Neuronal stem cell (in vitro differentiated cells): ENCODE data around the gene DNAH9.
A peak's percentile ranks its signal among the peaks of the same experiment; 100 is the strongest.

Source experiments
- DNase-seq: peaks from one replicate; pipeline ENCODE4 v3.0.0-alpha.2; 2013; ENCODE audit warnings: low spot score
- H2AFZ ChIP-seq: one replicate; pipeline ENCODE4 v1.6.1; 2013; ENCODE audit warnings: mild to moderate bottlenecking, low read length, inconsistent platforms
- H2AK5ac ChIP-seq: 2 replicates; pipeline ENCODE4 v1.6.1; 2013; ENCODE audit warnings: low read depth, mild to moderate bottlenecking, inconsistent platforms, low read length, moderate library complexity, mixed read lengths
- H2BK120ac ChIP-seq: 2 replicates; pipeline ENCODE4 v1.6.1; 2013; ENCODE audit warnings: low read depth, mild to moderate bottlenecking, inconsistent platforms, low read length, moderate library complexity, mixed read lengths
- H2BK12ac ChIP-seq: one replicate; pipeline ENCODE4 v1.6.1; 2013; ENCODE audit warnings: low read length, inconsistent platforms
- H2BK15ac ChIP-seq: 2 replicates; pipeline ENCODE4 v1.6.1; 2013; ENCODE audit warnings: mild to moderate bottlenecking, low read length, inconsistent platforms, mixed read lengths
- H2BK5ac ChIP-seq: one replicate; pipeline ENCODE4 v1.6.1; 2013; ENCODE audit warnings: inconsistent platforms, mild to moderate bottlenecking, low read length, moderate library complexity
- H3K14ac ChIP-seq: one replicate; pipeline ENCODE4 v1.6.1; 2013; ENCODE audit warnings: low read length, inconsistent platforms
- H3K18ac ChIP-seq: 2 replicates; pipeline ENCODE4 v1.6.1; 2013; ENCODE audit warnings: low read length, inconsistent platforms
- H3K23ac ChIP-seq: 2 replicates; pipeline ENCODE4 v1.6.1; 2013; ENCODE audit warnings: low read depth, mild to moderate bottlenecking, mixed read lengths, low read length, inconsistent platforms; ENCODE audit not compliant: poor library complexity
- H3K27ac ChIP-seq: replicated peaks from 3 replicates; pipeline ENCODE4 v1.5.1; 2013; ENCODE audit warnings: low read length, inconsistent platforms
- H3K27me3 ChIP-seq, 3 experiments: 2 replicates each; pipeline ENCODE4 v1.6.1; 2013; ENCODE audit warnings: low read length in 3 of 3, mild to moderate bottlenecking in 2 of 3, inconsistent platforms in 1 of 3, low read depth in 1 of 3, mixed read lengths in 1 of 3, moderate library complexity in 1 of 3; ENCODE audit not compliant: control insufficient read depth in 3 of 3, insufficient read depth in 3 of 3
- H3K36me3 ChIP-seq, 2 donors: replicated peaks in 1 of 2; 2 replicates each; pipeline ENCODE4 v1.6.1; 2013; ENCODE audit warnings: low read length in 2 of 2; ENCODE audit not compliant: control insufficient read depth in 2 of 2, insufficient read depth in 2 of 2
- H3K4ac ChIP-seq: 2 replicates; pipeline ENCODE4 v1.6.1; 2013; ENCODE audit warnings: inconsistent platforms, mild to moderate bottlenecking, low read length, moderate library complexity
- H3K4me1 ChIP-seq, 2 donors: 1 replicate in 1 of 2; 2 replicates in 1 of 2; pipeline ENCODE4 v1.6.1; 2013; ENCODE audit warnings: low read length in 2 of 2, low read depth in 1 of 2; ENCODE audit not compliant: control insufficient read depth in 2 of 2, insufficient read depth in 1 of 2
- H3K4me2 ChIP-seq: one replicate; pipeline ENCODE4 v1.6.1; 2013; ENCODE audit warnings: mild to moderate bottlenecking, low read length, inconsistent platforms; ENCODE audit not compliant: insufficient read depth, poor library complexity, severe bottlenecking
- H3K4me3 ChIP-seq, 2 donors: 2 replicates each; pipeline ENCODE4 v1.5.1; 2013; ENCODE audit warnings: low read length in 2 of 2, mild to moderate bottlenecking in 2 of 2, inconsistent platforms in 1 of 2, moderate library complexity in 1 of 2
- H3K79me1 ChIP-seq: one replicate; pipeline ENCODE4 v1.6.1; 2013; ENCODE audit warnings: low read depth, mild to moderate bottlenecking, inconsistent platforms, low read length, moderate library complexity
- H3K9ac ChIP-seq: one replicate; pipeline ENCODE4 v1.6.1; 2013; ENCODE audit warnings: mild to moderate bottlenecking, low read depth, low read length, inconsistent platforms; ENCODE audit not compliant: poor library complexity
- H3K9me3 ChIP-seq, 2 donors: replicated peaks in 1 of 2; 2 replicates each; pipeline versions ENCODE3 to v1.6.1; 2013; ENCODE audit warnings: low read length in 2 of 2, mild to moderate bottlenecking in 2 of 2, inconsistent platforms in 1 of 2, low read depth in 1 of 2, mixed read lengths in 1 of 2, moderate library complexity in 1 of 2; ENCODE audit not compliant: control insufficient read depth in 2 of 2, insufficient read depth in 1 of 2
- H4K8ac ChIP-seq: one replicate; pipeline ENCODE4 v1.6.1; 2013; ENCODE audit warnings: low read depth, mild to moderate bottlenecking, inconsistent platforms, low read length, moderate library complexity
- H4K91ac ChIP-seq: one replicate; pipeline ENCODE4 v1.6.1; 2013; ENCODE audit warnings: low read length, low read depth, mild to moderate bottlenecking, inconsistent platforms; ENCODE audit not compliant: poor library complexity
- WGBS, 2 donors: extraction: QIAGEN DNeasy Blood & Tissue Kit; methylation state at CpG; one replicate each; pipeline ENCODE4 v1.1.7; 2013; ENCODE audit warnings: missing lambda C conversion rate in 2 of 2, mixed read lengths in 1 of 2; ENCODE audit not compliant: insufficient read length in 2 of 2, insufficient replicate concordance in 1 of 2; ENCODE audit errors: extremely low coverage in 2 of 2; 5-methylcytosine and 5-hydroxymethylcytosine counted together

DNAH9 gene

GRCh38 chr17:11997147-11997971 lies 399.1 kb downstream of the DNAH9 start, which contains the start of gene ZNF18:
Gene ZNF18, minus strand, starts transcription at chr17:11997475. Its CDS starts 4,646 bp downstream, at chr17:11992829.
- Histone ChIP-seq H3K23ac (peak within 1 kb of the TSS; percentile 99), H3K14ac (peak within 1 kb of the TSS; percentile 90), H3K4me2 (peak within 1 kb of the TSS; percentile 93), H2BK12ac (no peak within 1 kb of the TSS), H2AFZ (peak within 1 kb of the TSS; percentile 97), H3K27ac (peak within 1 kb of the TSS; percentile 80), H2BK5ac (peak within 1 kb of the TSS; percentile 77), H2BK15ac (peak within 1 kb of the TSS; percentile 38), H3K4me1 (peaks cover 0 to 5% of the 10 kb centered on the region in 2 donors), H3K4ac (peak within 1 kb of the TSS; percentile 67), H4K91ac (no peak within 1 kb of the TSS), H3K4me3 (peak within 1 kb of the TSS; percentile 82 to 95), H4K8ac (peak within 1 kb of the TSS; percentile 97), H3K9me3 (no peaks in the 10 kb centered on the region), H3K27me3 (no peaks in the 10 kb centered on the region), H2BK120ac (peak within 1 kb of the TSS; percentile 95), H3K79me1 (no peaks in the 10 kb centered on the region), H3K36me3 (peaks cover 2 to 5% of the 10 kb centered on the region in 2 donors), H3K9ac (peak within 1 kb of the TSS; percentile 93), H3K18ac (peak within 1 kb of the TSS; percentile 99), H2AK5ac (peak within 1 kb of the TSS; percentile 47)
- DNase-seq = peak; percentile 93
- no CpG with 5 or more reads among the region's 74 CpGs for WGBS, 2 donors

- Histone ChIP-seq H3K36me3 (no peaks in the 10 kb centered on the region), H2BK12ac (no peak overlapping the region), H2AFZ (peak overlapping the region; percentile 97), H2AK5ac (peak overlapping the region; percentile 47), H3K79me1 (no peaks in the 10 kb centered on the region), H3K9me3 (no peaks in the 10 kb centered on the region), H3K14ac (peak overlapping the region; percentile 90), H3K27ac (peak overlapping the region; percentile 80), H3K18ac (peak overlapping the region; percentile 99), H3K9ac (peak overlapping the region; percentile 93), H4K91ac (no peak overlapping the region), H3K23ac (peak overlapping the region; percentile 99), H3K4me3 (peak overlapping the region; percentile 81 to 82), H2BK120ac (peak overlapping the region; percentile 95), H2BK5ac (peak overlapping the region; percentile 16), H3K4me1 (peaks cover 0 to 5% of the 10 kb centered on the region in 2 donors), H3K27me3 (no peaks in the 10 kb centered on the region), H3K4ac (peak overlapping the region; percentile 67), H2BK15ac (peak overlapping the region; percentile 38), H4K8ac (peak overlapping the region; percentile 97), H3K4me2 (peak overlapping the region; percentile 81)
- DNase-seq = no peak
- no CpG with 5 or more reads among the region's 4 CpGs for WGBS, 2 donors
These were observed 399.6 kb downstream of the DNAH9 start for GRCh38 chr17:11997972-11998233.

GRCh38 chr17:11999696-12000095 lies 401.4 kb downstream of the DNAH9 start:
- no peak overlapping the region for H2AFZ ChIP-seq
- no peak overlapping the region for H3K4ac ChIP-seq
- no peak for DNase-seq
- H3K36me3 ChIP-seq = no peaks in the 10 kb centered on the region
- H2AK5ac ChIP-seq = no peak overlapping the region
- H3K18ac ChIP-seq = no peak overlapping the region
- H3K79me1 ChIP-seq = no peaks in the 10 kb centered on the region
- no peak overlapping the region for H2BK12ac ChIP-seq
- H3K27me3 ChIP-seq = no peaks in the 10 kb centered on the region
- no peak overlapping the region for H4K91ac ChIP-seq
- H3K27ac ChIP-seq = no peak overlapping the region
- H3K4me3 ChIP-seq = no peak overlapping the region
- no peak overlapping the region for H3K4me2 ChIP-seq
- peaks cover 0 to 5% of the 10 kb centered on the region in 2 donors for H3K4me1 ChIP-seq
- no peak overlapping the region for H3K23ac ChIP-seq
- H2BK120ac ChIP-seq = no peak overlapping the region
- WGBS, 2 donors = no CpG with 5 or more reads among the region's 5 CpGs
- H2BK5ac ChIP-seq = no peak overlapping the region
- H4K8ac ChIP-seq = no peak overlapping the region
- no peak overlapping the region for H2BK15ac ChIP-seq
- H3K9me3 ChIP-seq = no peaks in the 10 kb centered on the region
- no peak overlapping the region for H3K9ac ChIP-seq
- H3K14ac ChIP-seq = no peak overlapping the region

GRCh38 chr17:12007466-12007865 lies 409.2 kb downstream of the DNAH9 start:
- Histone ChIP-seq H4K8ac (no peak overlapping the region), H2BK5ac (peak overlapping the region; percentile 44), H3K4me1 (no peaks in the 10 kb centered on the region), H3K79me1 (no peaks in the 10 kb centered on the region), H2AFZ (peak overlapping the region; percentile 1), H3K4me3 (no peak overlapping the region), H4K91ac (no peak overlapping the region), H3K18ac (no peak overlapping the region), H3K4ac (no peak overlapping the region), H3K36me3 (no peaks in the 10 kb centered on the region), H3K27ac (no peak overlapping the region), H3K4me2 (no peak overlapping the region), H3K23ac (no peak overlapping the region), H2AK5ac (no peak overlapping the region), H2BK12ac (no peak overlapping the region), H3K9ac (no peak overlapping the region), H2BK120ac (no peak overlapping the region), H3K27me3 (peaks cover 0 to 13% (median 0%) of the 10 kb centered on the region in 3 experiments), H3K14ac (no peak overlapping the region), H3K9me3 (no peaks in the 10 kb centered on the region), H2BK15ac (no peak overlapping the region)
- no CpG with 5 or more reads among the region's 5 CpGs for WGBS, 2 donors
- DNase-seq = no peak
